Inflammatory macrophage (primary cell): ENCODE results near the gene SSX2B.
"Not testable (repeated sequence)": the region's sequence is repeated elsewhere in the genome, so short reads cannot be mapped to it uniquely, and the experiment has no call there.

ENCODE experiments used
- DNase-seq, 2 donors: peaks; one replicate each; pipeline ENCODE4 v3.0.0-alpha.2; 2020 to 2022
- total RNA-seq, 18 experiments: gene quantifications; one replicate each; lab custom pipeline; 2026; ENCODE audit warnings: mixed read lengths in 6 of 18, inconsistent platforms in 2 of 18; lab: John Stamatoyannopoulos, UW

The SSX2B gene, protein sequence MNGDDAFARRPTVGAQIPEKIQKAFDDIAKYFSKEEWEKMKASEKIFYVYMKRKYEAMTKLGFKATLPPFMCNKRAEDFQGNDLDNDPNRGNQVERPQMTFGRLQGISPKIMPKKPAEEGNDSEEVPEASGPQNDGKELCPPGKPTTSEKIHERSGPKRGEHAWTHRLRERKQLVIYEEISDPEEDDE
- total RNA-seq = 0 reads per million in 18 experiments

DNA sequence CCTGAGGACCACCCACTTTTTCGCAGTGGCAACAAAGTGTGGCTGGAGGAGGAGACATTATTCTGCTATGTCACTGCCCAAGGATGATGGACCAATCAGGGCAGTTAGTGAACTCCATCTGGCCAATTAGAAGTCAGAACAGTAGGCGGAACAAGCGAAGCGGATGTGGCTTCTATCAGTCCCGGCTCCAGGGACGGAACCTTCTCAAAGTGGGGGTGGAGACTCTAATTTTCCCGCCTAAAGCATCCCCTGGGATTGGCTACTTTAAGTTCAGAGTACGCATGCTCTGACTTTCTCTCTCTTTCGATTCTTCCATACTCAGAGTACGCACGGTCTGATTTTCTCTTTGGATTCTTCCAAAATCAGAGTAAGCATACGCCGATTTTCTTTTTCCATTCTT, at the start of gene SSX2B:
Gene SSX2B, plus strand, starts transcription at position 301 of the 400 bp plus-strand sequence. CDS start 1,429 bp downstream, outside the sequence.
- DNase-seq = not testable (repeated sequence)

DNA sequence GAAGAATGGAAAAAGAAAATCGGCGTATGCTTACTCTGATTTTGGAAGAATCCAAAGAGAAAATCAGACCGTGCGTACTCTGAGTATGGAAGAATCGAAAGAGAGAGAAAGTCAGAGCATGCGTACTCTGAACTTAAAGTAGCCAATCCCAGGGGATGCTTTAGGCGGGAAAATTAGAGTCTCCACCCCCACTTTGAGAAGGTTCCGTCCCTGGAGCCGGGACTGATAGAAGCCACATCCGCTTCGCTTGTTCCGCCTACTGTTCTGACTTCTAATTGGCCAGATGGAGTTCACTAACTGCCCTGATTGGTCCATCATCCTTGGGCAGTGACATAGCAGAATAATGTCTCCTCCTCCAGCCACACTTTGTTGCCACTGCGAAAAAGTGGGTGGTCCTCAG, 44.0 kb upstream of the SSX2B start, which contains the start of gene SSX2:
Gene SSX2, minus strand, starts transcription at position 101 of the 400 bp plus-strand sequence. CDS start 1,429 bp downstream, outside the sequence.
- not testable (repeated sequence) for DNase-seq

DNA sequence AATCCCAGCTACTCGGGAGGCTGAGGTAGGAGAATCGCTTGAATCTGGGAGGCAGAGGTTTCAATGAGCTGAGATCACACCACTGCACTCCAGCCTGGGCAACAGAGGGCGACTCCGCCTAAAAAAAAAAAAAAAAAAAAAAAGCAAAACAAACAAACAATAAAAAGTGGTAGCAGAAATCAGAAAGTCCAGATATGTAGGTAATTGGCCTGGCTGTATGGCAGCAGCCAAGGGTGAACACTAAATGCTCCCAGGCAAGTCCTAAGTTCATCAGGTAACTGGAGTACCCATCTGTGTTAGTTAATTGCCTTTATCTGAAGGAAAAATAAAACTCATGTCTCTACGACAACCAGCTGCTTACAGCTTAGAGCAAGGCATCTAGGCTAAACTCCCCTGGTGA, 14.9 kb downstream of the SSX2B start:
- not testable (repeated sequence) for DNase-seq

DNA sequence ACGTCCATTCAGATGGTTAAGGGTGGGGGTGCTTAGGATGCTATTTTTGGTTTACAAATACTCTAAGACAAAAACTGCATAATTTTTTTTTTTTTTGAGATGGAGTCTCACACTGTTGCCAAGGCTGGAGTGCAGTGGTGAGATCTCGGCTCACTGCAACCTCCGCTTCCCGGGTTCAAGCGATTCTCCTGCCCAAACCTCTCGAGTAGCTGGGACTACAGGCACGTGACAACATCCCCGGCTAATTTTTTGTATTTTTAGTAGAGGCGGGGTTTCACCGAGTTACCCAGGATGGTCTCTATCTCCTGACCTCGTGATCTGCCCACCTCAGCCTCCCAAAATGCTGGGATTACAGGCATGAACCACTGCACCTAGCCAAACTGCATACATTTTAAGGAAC, 22.5 kb downstream of the SSX2B start:
- DNase-seq = not testable (repeated sequence)

DNA sequence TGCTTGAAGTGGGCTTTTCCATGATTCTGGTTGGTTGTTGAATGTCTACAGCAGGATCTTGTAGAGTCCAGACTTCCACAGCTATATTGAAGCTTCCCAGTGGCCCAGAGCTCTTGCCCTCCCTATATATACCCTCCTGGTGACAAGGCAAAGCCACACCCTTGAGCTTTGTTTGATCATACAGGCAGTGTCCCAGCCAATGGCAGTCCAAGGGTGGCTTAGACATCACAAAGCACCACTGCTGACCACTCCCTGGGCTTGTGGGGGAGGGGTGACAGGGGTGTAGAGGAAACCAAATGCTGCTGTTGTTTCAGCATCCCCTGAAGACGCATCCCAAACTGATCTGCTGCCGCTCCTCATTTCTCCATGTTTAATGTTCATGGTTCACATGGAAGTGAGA, 46.3 kb downstream of the SSX2B start, which contains the start of gene SPANXN5:
Gene SPANXN5, minus strand, starts transcription at position 101 of the 400 bp plus-strand sequence. Its CDS starts 79 bp downstream, at position 22.
- DNase-seq = not testable (repeated sequence)

DNA sequence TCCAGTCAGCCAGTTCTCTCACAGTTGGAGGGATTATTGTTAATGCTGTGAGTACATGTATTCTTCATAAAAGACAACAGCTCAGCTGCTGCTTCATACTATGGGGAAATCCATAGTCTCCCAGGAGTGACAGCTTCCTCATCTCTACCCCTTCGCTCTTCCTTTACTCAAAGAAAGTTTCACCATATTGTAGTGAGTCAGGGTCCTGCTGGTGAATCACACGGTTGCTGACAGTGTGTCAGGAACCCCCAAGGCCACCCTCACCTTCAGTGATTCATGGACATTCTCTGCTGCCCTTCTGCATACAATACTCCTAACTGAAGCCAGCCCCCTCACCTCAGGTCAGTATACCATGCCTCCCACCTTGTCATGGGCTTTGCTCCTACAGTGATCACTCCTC, 53.8 kb downstream of the SSX2B start:
- peak; percentile 33 to 47 for DNase-seq
